HepG2 (cell line): Measurements from ENCODE around the gene UNC93A. TPM values are rescaled to one million over a fixed set of nuclear protein-coding genes. Genes with fewer than 3 reads are reported as not detected.

ENCODE experiments used
- ATAC-seq: fragments of 200-7000 bp; cut with Tn5 transposase; 3 replicates; pipeline ENCODE4 v1.9.1; 2020; ENCODE audit warnings: mild to moderate bottlenecking, moderate library complexity
- BruUV-seq: library from RNA; stranded (reverse); fragments of 400-500 nt; replicated peaks from 2 replicates; lab custom pipeline; 2021; lab: Mats Ljungman, UMichigan
- CTCF ChIA-PET: fragments of 300-600 bp; formaldehyde crosslinking; extraction: SDS; loops from one replicate; lab custom pipeline; 2021; ENCODE audit warnings: low total read pairs, inconsistent platforms, low intra/inter-chr PET ratio; lab: Yijun Ruan, JAX
- POLR2A ChIA-PET: fragments of 350-600 bp; sonication (Branson Sonifier 250); formaldehyde crosslinking; loops from one replicate; lab custom pipeline; 2020; ENCODE audit warnings: antibody characterized with exemption, inconsistent platforms; lab: Yijun Ruan, JAX
- DNase-seq: peaks from one replicate; pipeline ENCODE4 v3.0.0-alpha.2; 2015; ENCODE audit warnings: low spot score
- FAIRE-seq: peaks from 3 replicates; lab custom pipeline; 2011; peaks lifted over from hg19 to GRCh38; lab: Jason Lieb, UNC
- H2AFZ ChIP-seq: one replicate; pipeline ENCODE4 v1.6.1; 2011; ENCODE audit warnings: low read length, inconsistent platforms
- H3K27ac ChIP-seq: fragments of 300-600 bp; 3 replicates; pipeline ENCODE4 v1.8.0; 2011; ENCODE audit warnings: mixed run types, mild to moderate bottlenecking, mixed read lengths, low read length, inconsistent platforms; ENCODE audit not compliant: insufficient read depth; ENCODE audit errors: extremely low read length
- H3K27me3 ChIP-seq, 2 experiments: fragments of 200-600 bp in 1 of 2; 2 replicates in 1 of 2; 3 replicates in 1 of 2; pipeline versions ENCODE4 v1.6.0 to v1.8.0; 2011; ENCODE audit warnings: low read length in 2 of 2, mild to moderate bottlenecking in 2 of 2, moderate library complexity in 2 of 2, inconsistent platforms in 1 of 2; ENCODE audit not compliant: insufficient read depth in 2 of 2, control insufficient read depth in 1 of 2
- H3K36me3 ChIP-seq, 2 experiments: fragments of 200-600 bp in 1 of 2; replicated peaks in 1 of 2; 2 replicates in 1 of 2; 3 replicates in 1 of 2; pipeline versions ENCODE4 v1.5.1 to v1.8.0; 2011; ENCODE audit warnings: low read length in 2 of 2, inconsistent platforms in 1 of 2; ENCODE audit not compliant: insufficient read depth in 2 of 2, control insufficient read depth in 1 of 2
- H3K4me1 ChIP-seq: 2 replicates; pipeline ENCODE4 v1.5.1; 2012; ENCODE audit warnings: low read length, inconsistent platforms; ENCODE audit not compliant: insufficient read depth
- H3K4me2 ChIP-seq: 2 replicates; pipeline ENCODE4 v1.6.0; 2011; ENCODE audit warnings: low read depth, low read length, inconsistent platforms
- H3K4me3 ChIP-seq, 3 experiments: fragments of 200-600 bp in 1 of 3; sonication (generic), shearing (Covaris generic) in 1 of 3; replicated peaks in 1 of 3; 2 replicates each; pipeline ENCODE4 v1.5.1; 2011 to 2016; ENCODE audit warnings: low read length in 3 of 3, inconsistent platforms in 2 of 3, low read depth in 2 of 3, mild to moderate bottlenecking in 2 of 3, control low read depth in 1 of 3, mixed read lengths in 1 of 3; ENCODE audit not compliant: insufficient read depth in 1 of 3
- H3K79me2 ChIP-seq: one replicate; pipeline ENCODE4 v1.6.1; 2011; ENCODE audit warnings: low read length, inconsistent platforms; ENCODE audit not compliant: insufficient read depth
- H3K9ac ChIP-seq: 2 replicates; pipeline ENCODE4 v1.6.0; 2011; ENCODE audit warnings: mild to moderate bottlenecking, low read depth, low read length, inconsistent platforms; ENCODE audit not compliant: insufficient read depth
- H3K9me3 ChIP-seq: 2 replicates; pipeline ENCODE4 v1.5.1; 2012; ENCODE audit warnings: mild to moderate bottlenecking, low read length
- H4K20me1 ChIP-seq: 2 replicates; pipeline ENCODE4 v1.6.0; 2011; ENCODE audit warnings: inconsistent platforms, mild to moderate bottlenecking, low read length, moderate library complexity; ENCODE audit not compliant: insufficient read depth
- ATRX ChIP-seq: sonication (generic); formaldehyde crosslinking; IDR thresholded peaks from 2 replicates; pipeline ENCODE4 v1.4.0; 2020; ENCODE audit warnings: missing genetic modification reagents, borderline replicate concordance
- BORCS8-MEF2B ChIP-seq: sonication (generic); formaldehyde crosslinking; IDR thresholded peaks from 2 replicates; pipeline ENCODE4 v1.8.0; 2022; ENCODE audit warnings: mild to moderate bottlenecking, missing genetic modification reagents
- CC2D1A ChIP-seq: sonication (generic); formaldehyde crosslinking; IDR thresholded peaks from 2 replicates; pipeline ENCODE4 v1.8.1; 2023; ENCODE audit warnings: mild to moderate bottlenecking, missing genetic modification reagents
- ELF1 ChIP-seq: sonication (generic); formaldehyde crosslinking; IDR thresholded peaks from 2 replicates; pipeline ENCODE4 v1.4.0; 2020; ENCODE audit warnings: missing genetic modification reagents
- FLYWCH1 ChIP-seq: sonication (generic); formaldehyde crosslinking; IDR thresholded peaks from 2 replicates; pipeline ENCODE4 v1.8.1; 2023; ENCODE audit warnings: mild to moderate bottlenecking, missing genetic modification reagents
- HDAC2 ChIP-seq: sonication (generic); formaldehyde crosslinking; IDR thresholded peaks from 2 replicates; pipeline ENCODE4 v1.4.0; 2020; ENCODE audit warnings: missing genetic modification reagents
- HDAC6 ChIP-seq: fragments of 200-600 bp; sonication (generic); IDR thresholded peaks from 2 replicates; pipeline ENCODE4 v1.7.0; 2017; ENCODE audit warnings: mild to moderate bottlenecking, antibody characterized with exemption, low read length, low read depth
- KLF6 ChIP-seq: IDR thresholded peaks from 2 replicates; pipeline ENCODE4 v1.8.0; 2016; ENCODE audit warnings: missing biosample characterization, missing genetic modification reagents
- PHF8 ChIP-seq: sonication (generic); formaldehyde crosslinking; IDR thresholded peaks from 2 replicates; pipeline ENCODE4 v1.5.0; 2020; ENCODE audit warnings: missing genetic modification reagents
- SMAD1 ChIP-seq: sonication (generic); formaldehyde crosslinking; IDR thresholded peaks from 2 replicates; pipeline ENCODE4 v1.4.0; 2020; ENCODE audit warnings: missing genetic modification reagents, low read depth, mild to moderate bottlenecking, borderline replicate concordance
- ZFP37 ChIP-seq: sonication (generic); formaldehyde crosslinking; IDR thresholded peaks from 2 replicates; pipeline ENCODE4 v1.4.0; 2020; ENCODE audit warnings: missing genetic modification reagents, borderline replicate concordance
- ZMYM4 ChIP-seq: sonication (generic); formaldehyde crosslinking; IDR thresholded peaks from 2 replicates; pipeline ENCODE4 v1.8.1; 2023; ENCODE audit warnings: mild to moderate bottlenecking, missing genetic modification reagents
- WGBS: methylation state at CpG from one replicate; pipeline ENCODE4 v1.1.6; 2017; ENCODE audit warnings: low lambda C conversion rate; 5-methylcytosine and 5-hydroxymethylcytosine counted together
- in situ Hi-C: cut with HindIII; loops from 2 replicates; pipeline ENCODE4 v1.10.0; 2017; ENCODE audit warnings: low pct_unique_long_range_greater_than_20kb; ENCODE audit not compliant: extremely low pct_ligation_motif_present
- intact Hi-C: fragments of 100-400 bp; cut with micrococcal nuclease; formaldehyde crosslinking; loops from one replicate; pipeline ENCODE4 v1.10.0; 2022; ENCODE audit not compliant: unreplicated experiment
- polyA plus RNA-seq, 8 experiments: library from polyadenylated mRNA; depleted of rRNA in 3 of 8; stranded (reverse) in 7 of 8; unstranded in 1 of 8; fragments of >200 nt; fragmentation: Illumina TruSeq in 4 of 8; extraction: Trizol in 4 of 8; gene quantifications; 2 replicates each; pipeline versions ENCODE4 v1.2.1 to v1.2.3, GENCODE V29; 2011 to 2016; ENCODE audit warnings: low read depth in 4 of 8, missing spikeins in 1 of 8, mixed read lengths in 1 of 8; ENCODE audit not compliant: insufficient read depth in 1 of 8
- total RNA-seq, 5 experiments: library from RNA; depleted of rRNA; stranded (reverse); fragments of >200 nt; fragmentation: Illumina TruSeq; extraction: Trizol; gene quantifications; 2 replicates each; pipeline ENCODE4 v1.2.3, GENCODE V29; 2016; ENCODE audit warnings: low read depth in 1 of 5
- TF ChIP-seq, protein P1 (sequence below): IDR thresholded peaks from 2 replicates; pipeline ENCODE4 v1.6.1; 2016; ENCODE audit warnings: missing compliant biosample characterization, missing genetic modification reagents, borderline replicate concordance
- TF ChIP-seq, protein P2 (sequence below): conservative IDR thresholded peaks from 2 replicates; pipeline ENCODE4 v1.6.1; 2018; ENCODE audit warnings: missing genetic modification reagents
- TF ChIP-seq, protein P3 (sequence below): sonication (generic); formaldehyde crosslinking; IDR thresholded peaks from 2 replicates; pipeline ENCODE4 v1.8.0; 2022; ENCODE audit warnings: mild to moderate bottlenecking, missing genetic modification reagents; ENCODE audit not compliant: insufficient replicate concordance

The UNC93A gene
- total and polyA plus RNA-seq, 2 of the 13 experiments (the other 11 are each of a cell fraction or from before 2014, with no cell fraction given), result 11.0 to 42.7 TPM

DNA sequence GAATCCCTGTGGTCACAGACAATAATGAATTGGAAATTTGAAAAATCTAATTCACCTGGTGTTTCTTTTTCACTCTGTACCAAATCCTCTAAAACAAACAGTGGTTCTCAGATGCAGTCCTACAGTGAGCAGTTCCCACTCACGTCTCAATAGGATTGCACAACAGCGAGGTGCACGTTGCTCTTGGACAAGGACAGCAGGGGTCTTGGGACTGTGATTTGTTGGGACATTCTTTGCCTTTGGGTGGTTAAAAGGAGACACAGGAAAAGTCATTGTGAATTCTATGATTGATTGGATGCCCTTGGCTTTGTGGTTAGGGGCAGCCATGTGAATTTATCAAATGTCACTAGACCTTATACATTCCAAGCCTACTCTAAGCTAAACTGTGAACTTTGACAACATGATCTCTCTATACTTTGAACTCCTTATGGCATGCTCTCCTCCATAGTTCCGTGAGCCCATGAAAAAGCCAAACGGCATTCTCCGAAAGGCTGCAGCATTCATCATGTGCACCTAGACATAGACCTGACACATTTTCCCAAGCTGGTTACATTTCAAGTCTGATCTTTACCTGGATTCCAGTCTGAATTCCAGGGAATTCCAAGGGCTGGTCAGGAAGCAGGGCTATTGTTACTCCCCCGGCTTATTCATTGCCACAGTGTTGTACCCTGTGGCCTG is 647 bp downstream of the UNC93A start (continued):
- TF ChIP-seq, protein P1, sequence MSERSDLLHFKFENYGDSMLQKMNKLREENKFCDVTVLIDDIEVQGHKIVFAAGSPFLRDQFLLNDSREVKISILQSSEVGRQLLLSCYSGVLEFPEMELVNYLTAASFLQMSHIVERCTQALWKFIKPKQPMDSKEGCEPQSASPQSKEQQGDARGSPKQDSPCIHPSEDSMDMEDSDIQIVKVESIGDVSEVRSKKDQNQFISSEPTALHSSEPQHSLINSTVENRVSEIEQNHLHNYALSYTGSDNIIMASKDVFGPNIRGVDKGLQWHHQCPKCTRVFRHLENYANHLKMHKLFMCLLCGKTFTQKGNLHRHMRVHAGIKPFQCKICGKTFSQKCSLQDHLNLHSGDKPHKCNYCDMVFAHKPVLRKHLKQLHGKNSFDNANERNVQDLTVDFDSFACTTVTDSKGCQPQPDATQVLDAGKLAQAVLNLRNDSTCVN (CRISPR knock-in tag), result no peak
- TF ChIP-seq, protein P2, sequence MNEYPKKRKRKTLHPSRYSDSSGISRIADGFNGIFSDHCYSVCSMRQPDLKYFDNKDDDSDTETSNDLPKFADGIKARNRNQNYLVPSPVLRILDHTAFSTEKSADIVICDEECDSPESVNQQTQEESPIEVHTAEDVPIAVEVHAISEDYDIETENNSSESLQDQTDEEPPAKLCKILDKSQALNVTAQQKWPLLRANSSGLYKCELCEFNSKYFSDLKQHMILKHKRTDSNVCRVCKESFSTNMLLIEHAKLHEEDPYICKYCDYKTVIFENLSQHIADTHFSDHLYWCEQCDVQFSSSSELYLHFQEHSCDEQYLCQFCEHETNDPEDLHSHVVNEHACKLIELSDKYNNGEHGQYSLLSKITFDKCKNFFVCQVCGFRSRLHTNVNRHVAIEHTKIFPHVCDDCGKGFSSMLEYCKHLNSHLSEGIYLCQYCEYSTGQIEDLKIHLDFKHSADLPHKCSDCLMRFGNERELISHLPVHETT (CRISPR knock-in tag), result no peak

GRCh38 chr6:167292301-167293087 is 1.4 kb downstream of the UNC93A start:
- ChIA-PET POLR2A (interaction anchor here (3.2 to 7.4 kb wide), 5 partner anchors 13 to 77 kb away, joined by 16 to 163 read pairs (median 34); no protein-coding TSS in a partner anchor), CTCF (no interaction called here)
- intact Hi-C loops (loop anchor here (5.0 kb wide), 1 partner anchor 70 kb away; no protein-coding TSS in a partner anchor), in situ Hi-C loops (loop anchor here (5.0 kb wide), 1 partner anchor 70 kb away; no protein-coding TSS in a partner anchor)
- DNase-seq (no peak), FAIRE-seq (no peak), ATAC-seq (no peak)
- Histone ChIP-seq H4K20me1 (no peaks in the 10 kb centered on the region), H3K9me3 (no peaks in the 10 kb centered on the region), H3K79me2 (no peaks in the 10 kb centered on the region), H3K9ac (peak overlapping the region; percentile 60), H3K27me3 (no peaks in the 10 kb centered on the region), H2AFZ (no peak overlapping the region), H3K27ac (peak overlapping the region; percentile 77), H3K36me3 (peaks cover 4 to 11% of the 10 kb centered on the region in 2 experiments; a peak in 4 of 5 replicates), H3K4me1 (peaks cover 68% of the 10 kb centered on the region), H3K4me2 (peak overlapping the region; percentile 69), H3K4me3 (peak overlapping the region in 2 of 3 experiments; percentile 38 to 53; a peak in 4 of 6 replicates)
- 89% methylated on average over 4 of the region's 6 CpGs for WGBS
- no TSS peak for BruUV-seq
- TF ChIP-seq SMAD1 (CRISPR knock-in tag) (0 out of 2 replicates have a peak, but pooled peaks have one; percentile 28), HDAC6 (no peak), ZFP37 (CRISPR knock-in tag) (no peak), KLF6 (CRISPR knock-in tag) (no peak), CC2D1A (CRISPR knock-in tag) (0 out of 2 replicates have a peak, but pooled peaks have one; percentile 69), FLYWCH1 (CRISPR knock-in tag) (peak; percentile 80; the same call in 1 of the 2 replicates), BORCS8-MEF2B (CRISPR knock-in tag) (0 out of 2 replicates have a peak, but pooled peaks have one; percentile 42), ZMYM4 (peak; percentile 8), ATRX (CRISPR knock-in tag) (no peak), ELF1 (0 out of 2 replicates have a peak, but pooled peaks have one; percentile 20), PHF8 (CRISPR knock-in tag) (0 out of 2 replicates have a peak, but pooled peaks have one; percentile 1), HDAC2 (CRISPR knock-in tag) (0 out of 2 replicates have a peak, but pooled peaks have one; percentile 4)
- TF ChIP-seq, protein P3, sequence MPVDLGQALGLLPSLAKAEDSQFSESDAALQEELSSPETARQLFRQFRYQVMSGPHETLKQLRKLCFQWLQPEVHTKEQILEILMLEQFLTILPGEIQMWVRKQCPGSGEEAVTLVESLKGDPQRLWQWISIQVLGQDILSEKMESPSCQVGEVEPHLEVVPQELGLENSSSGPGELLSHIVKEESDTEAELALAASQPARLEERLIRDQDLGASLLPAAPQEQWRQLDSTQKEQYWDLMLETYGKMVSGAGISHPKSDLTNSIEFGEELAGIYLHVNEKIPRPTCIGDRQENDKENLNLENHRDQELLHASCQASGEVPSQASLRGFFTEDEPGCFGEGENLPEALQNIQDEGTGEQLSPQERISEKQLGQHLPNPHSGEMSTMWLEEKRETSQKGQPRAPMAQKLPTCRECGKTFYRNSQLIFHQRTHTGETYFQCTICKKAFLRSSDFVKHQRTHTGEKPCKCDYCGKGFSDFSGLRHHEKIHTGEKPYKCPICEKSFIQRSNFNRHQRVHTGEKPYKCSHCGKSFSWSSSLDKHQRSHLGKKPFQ (CRISPR knock-in tag), result peak; percentile 12
